ENCODE results near the gene C4orf54. TPM values are rescaled to one million over a fixed set of nuclear protein-coding genes. Genes with fewer than 3 reads are reported as not detected.

The C4orf54 gene
- total and polyA plus RNA-seq, 2 donors = 0.23 to 1.4 TPM

GRCh38 chr4:99679976-99680375 is 22.3 kb upstream of the C4orf54 start:
- 95% methylated on average over 1 of the region's 1 CpG for WGBS
- H3K27ac ChIP-seq (ENCODE audit: low read depth in 1 of 2, low read length in 1 of 2) = no peak overlapping the region
- H3K4me3 ChIP-seq (ENCODE audit: low read length in 2 of 2) = no peak overlapping the region
- H3K4me1 ChIP-seq (ENCODE audit: control insufficient read depth in 2 of 2, insufficient read depth in 2 of 2, low read length in 2 of 2) = no peaks in the 10 kb centered on the region
- no peaks in the 10 kb centered on the region for H3K9me3 ChIP-seq (ENCODE audit: control insufficient read depth in 2 of 2, insufficient read depth in 1 of 2, low read length in 1 of 2)
- no peaks in the 10 kb centered on the region for H3K36me3 ChIP-seq (ENCODE audit: control insufficient read depth in 2 of 2, insufficient read depth in 2 of 2, low read length in 1 of 2)
- no peak for DNase-seq (ENCODE audit: low read depth in 6 of 9, low spot score in 9 of 9)
- H3K27me3 ChIP-seq (ENCODE audit: control insufficient read depth in 2 of 2, insufficient read depth in 1 of 2, low read length in 1 of 2) = no peaks in the 10 kb centered on the region

GRCh38 chr4:99679204-99679603 is 21.6 kb upstream of the C4orf54 start:
- WGBS = 65% methylated on average over 4 of the region's 4 CpGs
- Histone ChIP-seq H3K9me3 (ENCODE audit: control insufficient read depth in 2 of 2, insufficient read depth in 1 of 2, low read length in 1 of 2) (no peaks in the 10 kb centered on the region), H3K4me1 (ENCODE audit: control insufficient read depth in 2 of 2, insufficient read depth in 2 of 2, low read length in 2 of 2) (no peaks in the 10 kb centered on the region), H3K27me3 (ENCODE audit: control insufficient read depth in 2 of 2, insufficient read depth in 1 of 2, low read length in 1 of 2) (no peaks in the 10 kb centered on the region), H3K4me3 (ENCODE audit: low read length in 2 of 2) (no peak overlapping the region), H3K27ac (ENCODE audit: low read depth in 1 of 2, low read length in 1 of 2) (no peak overlapping the region), H3K36me3 (ENCODE audit: control insufficient read depth in 2 of 2, insufficient read depth in 2 of 2, low read length in 1 of 2) (no peaks in the 10 kb centered on the region)
- DNase-seq (ENCODE audit: low read depth in 6 of 9, low spot score in 9 of 9) = no peak

GRCh38 chr4:99677161-99677560 is 19.5 kb upstream of the C4orf54 start:
- Histone ChIP-seq H3K27me3 (ENCODE audit: control insufficient read depth in 2 of 2, insufficient read depth in 1 of 2, low read length in 1 of 2) (no peaks in the 10 kb centered on the region), H3K9me3 (ENCODE audit: control insufficient read depth in 2 of 2, insufficient read depth in 1 of 2, low read length in 1 of 2) (no peaks in the 10 kb centered on the region), H3K4me1 (ENCODE audit: control insufficient read depth in 2 of 2, insufficient read depth in 2 of 2, low read length in 2 of 2) (no peaks in the 10 kb centered on the region), H3K4me3 (ENCODE audit: low read length in 2 of 2) (no peak overlapping the region), H3K36me3 (ENCODE audit: control insufficient read depth in 2 of 2, insufficient read depth in 2 of 2, low read length in 1 of 2) (no peaks in the 10 kb centered on the region), H3K27ac (ENCODE audit: low read depth in 1 of 2, low read length in 1 of 2) (no peak overlapping the region)
- 96% methylated on average over 1 of the region's 1 CpG for WGBS
- no peak for DNase-seq (ENCODE audit: low read depth in 6 of 9, low spot score in 9 of 9)

- Histone ChIP-seq H3K36me3 (ENCODE audit: control insufficient read depth in 2 of 2, insufficient read depth in 2 of 2, low read length in 1 of 2) (no peaks in the 10 kb centered on the region), H3K9me3 (ENCODE audit: control insufficient read depth in 2 of 2, insufficient read depth in 1 of 2, low read length in 1 of 2) (no peaks in the 10 kb centered on the region), H3K4me3 (ENCODE audit: low read length in 2 of 2) (no peak overlapping the region), H3K27me3 (ENCODE audit: control insufficient read depth in 2 of 2, insufficient read depth in 1 of 2, low read length in 1 of 2) (no peaks in the 10 kb centered on the region), H3K27ac (ENCODE audit: low read depth in 1 of 2, low read length in 1 of 2) (no peak overlapping the region), H3K4me1 (ENCODE audit: control insufficient read depth in 2 of 2, insufficient read depth in 2 of 2, low read length in 2 of 2) (no peaks in the 10 kb centered on the region)
- WGBS = 92% methylated on average over 5 of the region's 5 CpGs
- DNase-seq (ENCODE audit: low read depth in 6 of 9, low spot score in 9 of 9) = no peak
These were observed 12.9 kb upstream of the C4orf54 start for GRCh38 chr4:99670409-99671073.

GRCh38 chr4:99669084-99669483 is 11.5 kb upstream of the C4orf54 start:
- no peaks in the 10 kb centered on the region for H3K36me3 ChIP-seq (ENCODE audit: control insufficient read depth in 2 of 2, insufficient read depth in 2 of 2, low read length in 1 of 2)
- no peaks in the 10 kb centered on the region for H3K9me3 ChIP-seq (ENCODE audit: control insufficient read depth in 2 of 2, insufficient read depth in 1 of 2, low read length in 1 of 2)
- H3K4me3 ChIP-seq (ENCODE audit: low read length in 2 of 2) = no peak overlapping the region
- H3K4me1 ChIP-seq (ENCODE audit: control insufficient read depth in 2 of 2, insufficient read depth in 2 of 2, low read length in 2 of 2) = no peaks in the 10 kb centered on the region
- H3K27me3 ChIP-seq (ENCODE audit: control insufficient read depth in 2 of 2, insufficient read depth in 1 of 2, low read length in 1 of 2) = no peaks in the 10 kb centered on the region
- DNase-seq (ENCODE audit: low read depth in 6 of 9, low spot score in 9 of 9) = no peak
- 100% methylated on average over 1 of the region's 1 CpG for WGBS
- H3K27ac ChIP-seq (ENCODE audit: low read depth in 1 of 2, low read length in 1 of 2) = no peak overlapping the region

- Histone ChIP-seq H3K27me3 (ENCODE audit: control insufficient read depth in 2 of 2, insufficient read depth in 1 of 2, low read length in 1 of 2) (no peaks in the 10 kb centered on the region), H3K4me3 (ENCODE audit: low read length in 2 of 2) (no peak overlapping the region), H3K27ac (ENCODE audit: low read depth in 1 of 2, low read length in 1 of 2) (no peak overlapping the region), H3K36me3 (ENCODE audit: control insufficient read depth in 2 of 2, insufficient read depth in 2 of 2, low read length in 1 of 2) (no peaks in the 10 kb centered on the region), H3K9me3 (ENCODE audit: control insufficient read depth in 2 of 2, insufficient read depth in 1 of 2, low read length in 1 of 2) (no peaks in the 10 kb centered on the region), H3K4me1 (ENCODE audit: control insufficient read depth in 2 of 2, insufficient read depth in 2 of 2, low read length in 2 of 2) (no peaks in the 10 kb centered on the region)
- no peak for DNase-seq (ENCODE audit: low read depth in 6 of 9, low spot score in 9 of 9)
- WGBS = 96% methylated on average over 1 of the region's 1 CpG
These were observed 10.8 kb upstream of the C4orf54 start for GRCh38 chr4:99668472-99668871.

- no peak for DNase-seq (ENCODE audit: low read depth in 6 of 9, low spot score in 9 of 9)
- 97% methylated on average over 1 of the region's 1 CpG for WGBS
These were observed 8.4 kb upstream of the C4orf54 start for GRCh38 chr4:99665983-99666382.

GRCh38 chr4:99664716-99665115 is 7.1 kb upstream of the C4orf54 start:
- DNase-seq (ENCODE audit: low read depth in 6 of 9, low spot score in 9 of 9) = no peak
- Histone ChIP-seq H3K4me1 (ENCODE audit: control insufficient read depth in 2 of 2, insufficient read depth in 2 of 2, low read length in 2 of 2) (no peaks in the 10 kb centered on the region), H3K27me3 (ENCODE audit: control insufficient read depth in 2 of 2, insufficient read depth in 1 of 2, low read length in 1 of 2) (no peaks in the 10 kb centered on the region), H3K4me3 (ENCODE audit: low read length in 2 of 2) (no peak overlapping the region), H3K9me3 (ENCODE audit: control insufficient read depth in 2 of 2, insufficient read depth in 1 of 2, low read length in 1 of 2) (no peaks in the 10 kb centered on the region), H3K36me3 (ENCODE audit: control insufficient read depth in 2 of 2, insufficient read depth in 2 of 2, low read length in 1 of 2) (no peaks in the 10 kb centered on the region), H3K27ac (ENCODE audit: low read depth in 1 of 2, low read length in 1 of 2) (no peak overlapping the region)

More at GRCh38 chr4:99665983-99666382, 8.4 kb upstream of the C4orf54 start:
- no peaks in the 10 kb centered on the region for H3K9me3 ChIP-seq (ENCODE audit: control insufficient read depth in 2 of 2, insufficient read depth in 1 of 2, low read length in 1 of 2)
- no peaks in the 10 kb centered on the region for H3K27me3 ChIP-seq (ENCODE audit: control insufficient read depth in 2 of 2, insufficient read depth in 1 of 2, low read length in 1 of 2)
- no peaks in the 10 kb centered on the region for H3K4me1 ChIP-seq (ENCODE audit: control insufficient read depth in 2 of 2, insufficient read depth in 2 of 2, low read length in 2 of 2)
- H3K36me3 ChIP-seq (ENCODE audit: control insufficient read depth in 2 of 2, insufficient read depth in 2 of 2, low read length in 1 of 2) = no peaks in the 10 kb centered on the region
- H3K4me3 ChIP-seq (ENCODE audit: low read length in 2 of 2) = no peak overlapping the region
- H3K27ac ChIP-seq (ENCODE audit: low read depth in 1 of 2, low read length in 1 of 2) = no peak overlapping the region

GRCh38 chr4:99661907-99662306 is 4.3 kb upstream of the C4orf54 start:
- Histone ChIP-seq H3K27ac (ENCODE audit: low read depth in 1 of 2, low read length in 1 of 2) (no peak overlapping the region), H3K36me3 (ENCODE audit: control insufficient read depth in 2 of 2, insufficient read depth in 2 of 2, low read length in 1 of 2) (no peaks in the 10 kb centered on the region), H3K27me3 (ENCODE audit: control insufficient read depth in 2 of 2, insufficient read depth in 1 of 2, low read length in 1 of 2) (no peaks in the 10 kb centered on the region), H3K4me3 (ENCODE audit: low read length in 2 of 2) (no peak overlapping the region), H3K9me3 (ENCODE audit: control insufficient read depth in 2 of 2, insufficient read depth in 1 of 2, low read length in 1 of 2) (no peaks in the 10 kb centered on the region), H3K4me1 (ENCODE audit: control insufficient read depth in 2 of 2, insufficient read depth in 2 of 2, low read length in 2 of 2) (no peaks in the 10 kb centered on the region)
- WGBS = 95% methylated on average over 5 of the region's 5 CpGs
- DNase-seq (ENCODE audit: low read depth in 6 of 9, low spot score in 9 of 9) = no peak

Measured in thymus (tissue), 11 donors.